Fibroblast of lung (primary cell): ENCODE measurements around the gene RRBP1. TPM values are rescaled to one million over a fixed set of nuclear protein-coding genes. Genes with fewer than 3 reads are reported as not detected.

Experiments
- DNase-seq, 2 donors: peaks; one replicate each; pipeline versions ENCODE4 v3.0.0 to v3.0.0-alpha.2; 2010; ENCODE audit warnings: low read depth in 2 of 2
- H2AFZ ChIP-seq: 2 replicates; pipeline ENCODE4 v1.5.1; 2012; ENCODE audit warnings: low read length, control low read depth, inconsistent platforms
- H3K27ac ChIP-seq: 2 replicates; pipeline ENCODE4 v1.5.1; 2011; ENCODE audit warnings: low read length, control low read depth; ENCODE audit not compliant: insufficient read depth
- H3K27me3 ChIP-seq: 2 replicates; pipeline ENCODE4 v1.5.1; 2011; ENCODE audit warnings: mild to moderate bottlenecking, low read length; ENCODE audit not compliant: control insufficient read depth, insufficient read depth
- H3K36me3 ChIP-seq: 2 replicates; pipeline ENCODE4 v1.5.1; 2011; ENCODE audit warnings: low read length; ENCODE audit not compliant: control insufficient read depth, insufficient read depth
- H3K4me1 ChIP-seq: 2 replicates; pipeline ENCODE4 v1.5.1; 2011; ENCODE audit warnings: low read length; ENCODE audit not compliant: control insufficient read depth, insufficient read depth; ENCODE audit errors: extremely low read depth
- H3K4me2 ChIP-seq: 2 replicates; pipeline ENCODE4 v1.5.1; 2011; ENCODE audit warnings: low read length, control low read depth; ENCODE audit not compliant: insufficient read depth; ENCODE audit errors: extremely low read depth
- H3K4me3 ChIP-seq, 4 experiments: fragments of 200-600 bp in 1 of 4; sonication (generic) in 1 of 4; replicated peaks in 1 of 4; 2 replicates each; pipeline ENCODE4 v1.5.1; 2011 to 2016; ENCODE audit warnings: low read length in 4 of 4, low read depth in 3 of 4, mild to moderate bottlenecking in 3 of 4, control low read depth in 2 of 4, inconsistent platforms in 1 of 4, mixed read lengths in 1 of 4; ENCODE audit not compliant: insufficient read depth in 1 of 4; ENCODE audit errors: control extremely low read depth in 1 of 4
- H3K79me2 ChIP-seq: 2 replicates; pipeline ENCODE4 v1.5.1; 2012; ENCODE audit warnings: mild to moderate bottlenecking, low read length, inconsistent platforms; ENCODE audit not compliant: control insufficient read depth, insufficient read depth
- H3K9ac ChIP-seq: 2 replicates; pipeline ENCODE4 v1.5.1; 2011; ENCODE audit warnings: mild to moderate bottlenecking, low read length, control low read depth; ENCODE audit not compliant: insufficient read depth
- H3K9me3 ChIP-seq: 2 replicates; pipeline ENCODE4 v1.5.1; 2012; ENCODE audit warnings: low read depth, low read length; ENCODE audit not compliant: control insufficient read depth, insufficient read depth
- H4K20me1 ChIP-seq: 2 replicates; pipeline ENCODE4 v1.5.1; 2011; ENCODE audit warnings: low read length; ENCODE audit not compliant: control insufficient read depth, insufficient read depth; ENCODE audit errors: extremely low read depth
- EZH2 ChIP-seq: IDR thresholded peaks from 2 replicates; pipeline ENCODE4 v1.5.1; 2012; ENCODE audit warnings: low read length, control low read depth, mild to moderate bottlenecking; ENCODE audit errors: missing control alignments
- polyA plus RNA-seq, 2 donors: library from polyadenylated mRNA; depleted of rRNA in 1 of 2; stranded (reverse) in 1 of 2; unstranded in 1 of 2; fragments of >200 nt; gene quantifications; 2 replicates each; pipeline ENCODE4 v1.2.1, GENCODE V29; 2011 to 2012; ENCODE audit warnings: missing spikeins in 1 of 2
- total RNA-seq: library from RNA; depleted of rRNA; stranded (reverse); fragments of >200 nt; gene quantifications from 2 replicates; pipeline ENCODE4 v1.2.1, GENCODE V29; 2014
- TF ChIP-seq, protein P1 (sequence below), 2 donors: IDR thresholded peaks in 1 of 2; conservative IDR thresholded peaks in 1 of 2; 1 replicate in 1 of 2; 2 replicates in 1 of 2; pipeline ENCODE4 v1.5.1; 2011 to 2012; ENCODE audit warnings: low read length in 2 of 2, control low read depth in 1 of 2, inconsistent platforms in 1 of 2, low read depth in 1 of 2, mild to moderate bottlenecking in 1 of 2

RRBP1 gene
- total and polyA plus RNA-seq, 2 donors (not counting 1 experiment from before 2014, with no cell fraction given), result 169 to 233 TPM

DNA sequence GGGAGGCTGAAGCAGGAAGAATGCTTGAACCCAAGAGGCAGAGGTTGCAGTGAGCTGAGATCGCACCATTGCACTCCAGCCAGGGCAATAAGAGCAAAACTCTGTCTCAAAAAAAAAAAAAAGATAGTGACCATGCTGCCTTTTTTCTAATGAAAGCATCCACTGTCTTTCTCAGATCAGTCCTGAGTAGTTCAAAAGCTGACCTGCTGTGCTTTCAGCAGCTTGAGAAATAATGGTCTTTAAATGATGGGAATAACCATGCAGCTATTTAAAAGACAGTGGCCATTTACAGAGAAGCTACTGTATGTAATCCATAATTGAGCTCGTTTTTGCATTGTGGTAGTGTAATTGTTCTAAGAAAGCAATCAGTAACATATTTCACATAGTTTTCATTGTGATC lies 76.0 kb downstream of the RRBP1 start:
- H3K9ac ChIP-seq, result no peak overlapping the region
- no peak overlapping the region for H2AFZ ChIP-seq
- no peak for DNase-seq
- no peaks in the 10 kb centered on the region for H3K9me3 ChIP-seq
- H3K4me2 ChIP-seq, result no peak overlapping the region
- no peak overlapping the region for H3K27ac ChIP-seq
- no peaks in the 10 kb centered on the region for H3K27me3 ChIP-seq
- H3K4me3 ChIP-seq, result no peak overlapping the region
- no peaks in the 10 kb centered on the region for H3K4me1 ChIP-seq
- peaks cover 12% of the 10 kb centered on the region for H3K36me3 ChIP-seq
- peaks cover 17% of the 10 kb centered on the region for H3K79me2 ChIP-seq
- TF ChIP-seq EZH2, result no peak
- TF ChIP-seq, protein P1, sequence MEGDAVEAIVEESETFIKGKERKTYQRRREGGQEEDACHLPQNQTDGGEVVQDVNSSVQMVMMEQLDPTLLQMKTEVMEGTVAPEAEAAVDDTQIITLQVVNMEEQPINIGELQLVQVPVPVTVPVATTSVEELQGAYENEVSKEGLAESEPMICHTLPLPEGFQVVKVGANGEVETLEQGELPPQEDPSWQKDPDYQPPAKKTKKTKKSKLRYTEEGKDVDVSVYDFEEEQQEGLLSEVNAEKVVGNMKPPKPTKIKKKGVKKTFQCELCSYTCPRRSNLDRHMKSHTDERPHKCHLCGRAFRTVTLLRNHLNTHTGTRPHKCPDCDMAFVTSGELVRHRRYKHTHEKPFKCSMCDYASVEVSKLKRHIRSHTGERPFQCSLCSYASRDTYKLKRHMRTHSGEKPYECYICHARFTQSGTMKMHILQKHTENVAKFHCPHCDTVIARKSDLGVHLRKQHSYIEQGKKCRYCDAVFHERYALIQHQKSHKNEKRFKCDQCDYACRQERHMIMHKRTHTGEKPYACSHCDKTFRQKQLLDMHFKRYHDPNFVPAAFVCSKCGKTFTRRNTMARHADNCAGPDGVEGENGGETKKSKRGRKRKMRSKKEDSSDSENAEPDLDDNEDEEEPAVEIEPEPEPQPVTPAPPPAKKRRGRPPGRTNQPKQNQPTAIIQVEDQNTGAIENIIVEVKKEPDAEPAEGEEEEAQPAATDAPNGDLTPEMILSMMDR (conservative IDR thresholded peaks at IDR 0.05 in 1 of 2, IDR thresholded peaks at IDR 0.05 in 1 of 2; ENCODE audit: low read depth in 1 of 2, low read length in 2 of 2), result no peak
- peaks cover 3% of the 10 kb centered on the region for H4K20me1 ChIP-seq

- Histone ChIP-seq H3K27me3 (no peaks in the 10 kb centered on the region), H3K4me3 (no peak overlapping the region), H3K9ac (no peak overlapping the region), H4K20me1 (peaks cover 3% of the 10 kb centered on the region), H3K4me1 (no peaks in the 10 kb centered on the region), H3K36me3 (peaks cover 7% of the 10 kb centered on the region), H3K4me2 (no peak overlapping the region), H3K9me3 (no peaks in the 10 kb centered on the region), H3K27ac (no peak overlapping the region), H3K79me2 (peaks cover 23% of the 10 kb centered on the region), H2AFZ (no peak overlapping the region)
- TF ChIP-seq, protein P1 (conservative IDR thresholded peaks at IDR 0.05 in 1 of 2, IDR thresholded peaks at IDR 0.05 in 1 of 2; ENCODE audit: low read depth in 1 of 2, low read length in 2 of 2), result no peak
- TF ChIP-seq EZH2, result no peak
- no peak for DNase-seq
Measured at GRCh38 chr20:17605131-17605660, 76.8 kb downstream of the RRBP1 start.

- no peaks in the 10 kb centered on the region for H3K9me3 ChIP-seq
- H3K4me2 ChIP-seq, result no peak overlapping the region
- peaks cover 4% of the 10 kb centered on the region for H4K20me1 ChIP-seq
- peaks cover 47% of the 10 kb centered on the region for H3K79me2 ChIP-seq
- H3K27ac ChIP-seq, result no peak overlapping the region
- no peaks in the 10 kb centered on the region for H3K27me3 ChIP-seq
- no peaks in the 10 kb centered on the region for H3K4me1 ChIP-seq
- no peak for DNase-seq
- no peak overlapping the region for H3K4me3 ChIP-seq
- no peak overlapping the region for H2AFZ ChIP-seq
- peaks cover 2% of the 10 kb centered on the region for H3K36me3 ChIP-seq
- H3K9ac ChIP-seq, result no peak overlapping the region
- TF ChIP-seq, protein P1 (conservative IDR thresholded peaks at IDR 0.05 in 1 of 2, IDR thresholded peaks at IDR 0.05 in 1 of 2; ENCODE audit: low read depth in 1 of 2, low read length in 2 of 2), result no peak
- no peak for TF ChIP-seq EZH2
Measured at GRCh38 chr20:17602493-17602892, 79.5 kb downstream of the RRBP1 start.
